Brain microvascular endothelial cell (primary cell): ENCODE data around the gene AGBL1.

ENCODE experiments used
- DNase-seq: peaks from one replicate; pipeline ENCODE4 v3.0.0-alpha.2; 2020
- H3K27ac ChIP-seq: fragments of 250-450 bp; sonication (Bioruptor Pico); 2 replicates; pipeline ENCODE4 v1.5.1; 2020; ENCODE audit warnings: mild to moderate bottlenecking, moderate library complexity
- H3K27me3 ChIP-seq: fragments of 250-450 bp; sonication (Bioruptor Pico); replicated peaks from 2 replicates; pipeline ENCODE4 v1.5.1; 2020; ENCODE audit warnings: mild to moderate bottlenecking
- H3K36me3 ChIP-seq: fragments of 250-450 bp; sonication (Bioruptor Pico); replicated peaks from 2 replicates; pipeline ENCODE4 v1.5.1; 2020; ENCODE audit warnings: mild to moderate bottlenecking
- H3K4me3 ChIP-seq: 2 replicates; pipeline ENCODE4 v1.5.1; 2011; ENCODE audit warnings: low read depth, mild to moderate bottlenecking, control low read depth, low read length, moderate library complexity
- CTCF ChIP-seq: IDR thresholded peaks from 2 replicates; pipeline ENCODE4 v1.5.1; 2011; ENCODE audit warnings: low read depth, mild to moderate bottlenecking, moderate library complexity, low read length, control low read depth, inconsistent platforms; ENCODE audit errors: missing control alignments
- in situ Hi-C: cut with HindIII; loops from 2 replicates; pipeline ENCODE4 v1.10.0; 2017; ENCODE audit warnings: low sequenced_read_pairs, low pct_ligation_motif_present

Gene AGBL1

DNA sequence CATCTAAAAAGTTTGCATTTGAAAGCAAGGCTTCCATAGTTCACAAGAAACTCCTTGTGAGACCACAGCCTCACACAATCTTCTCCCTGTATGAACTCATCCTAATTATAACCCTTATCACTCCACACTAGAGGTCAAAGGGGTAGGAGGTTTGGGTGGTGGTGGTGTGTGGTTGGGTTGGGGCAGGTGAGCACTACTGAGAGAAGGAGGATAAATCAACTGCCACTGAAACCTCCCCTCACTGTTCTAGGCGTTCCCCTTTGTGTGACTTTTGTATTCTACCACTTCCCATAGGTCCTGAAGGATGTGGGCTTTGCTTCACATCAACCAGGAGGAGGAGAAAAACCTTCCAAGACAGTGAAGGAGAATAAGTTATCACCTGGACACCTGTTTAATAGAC lies 6.4 kb upstream of the AGBL1 start:
- H3K27me3 ChIP-seq: no peaks in the 10 kb centered on the region
- no peaks in the 10 kb centered on the region for H3K36me3 ChIP-seq
- no peak overlapping the region for H3K4me3 ChIP-seq
- in situ Hi-C loops: no loop called here
- DNase-seq: no peak
- H3K27ac ChIP-seq: no peak overlapping the region
- no peak for TF ChIP-seq CTCF

- no peak for TF ChIP-seq CTCF
- no peak for DNase-seq
- H3K27ac ChIP-seq: no peak overlapping the region
- no peaks in the 10 kb centered on the region for H3K27me3 ChIP-seq
- no peak overlapping the region for H3K4me3 ChIP-seq
- in situ Hi-C loops: no loop called here
- H3K36me3 ChIP-seq: no peaks in the 10 kb centered on the region
Observed at GRCh38 chr15:86076468-86076867, 3.2 kb upstream of the AGBL1 start.

DNA sequence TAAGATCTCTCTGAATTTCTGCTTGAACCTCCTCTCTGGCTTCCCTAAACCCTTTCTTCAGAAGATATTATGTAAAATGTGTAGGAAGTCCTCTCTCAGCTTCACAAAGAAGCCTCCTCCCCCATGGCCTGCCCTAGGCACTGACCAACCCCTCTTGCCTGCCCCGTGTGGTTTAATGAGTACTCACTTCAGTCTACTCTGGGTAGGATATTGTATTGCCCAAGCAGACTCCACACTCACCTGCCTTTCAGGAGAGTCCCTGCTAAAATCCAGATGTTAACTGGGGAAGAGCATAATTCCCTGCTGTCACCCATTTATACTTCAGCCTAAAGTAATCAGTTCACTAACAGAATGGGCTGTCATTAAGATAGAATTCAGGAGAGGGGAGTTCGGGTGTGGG lies 2.6 kb upstream of the AGBL1 start:
- no peak overlapping the region for H3K27ac ChIP-seq
- DNase-seq: no peak
- H3K4me3 ChIP-seq: no peak overlapping the region
- in situ Hi-C loops: no loop called here
- no peaks in the 10 kb centered on the region for H3K27me3 ChIP-seq
- H3K36me3 ChIP-seq: no peaks in the 10 kb centered on the region
- TF ChIP-seq CTCF: no peak

GRCh38 chr15:86080302-86080701 lies 631 bp downstream of the AGBL1 start:
- in situ Hi-C loops: no loop called here
- H3K27me3 ChIP-seq: no peaks in the 10 kb centered on the region
- H3K4me3 ChIP-seq: no peak overlapping the region
- H3K27ac ChIP-seq: no peak overlapping the region
- no peaks in the 10 kb centered on the region for H3K36me3 ChIP-seq
- no peak for DNase-seq
- TF ChIP-seq CTCF: no peak

GRCh38 chr15:86082619-86083380 lies 3.1 kb downstream of the AGBL1 start:
- Histone ChIP-seq H3K4me3 (no peak overlapping the region), H3K36me3 (no peaks in the 10 kb centered on the region), H3K27ac (no peak overlapping the region), H3K27me3 (no peaks in the 10 kb centered on the region)
- DNase-seq: no peak
- in situ Hi-C loops: no loop called here
- no peak for TF ChIP-seq CTCF

DNA sequence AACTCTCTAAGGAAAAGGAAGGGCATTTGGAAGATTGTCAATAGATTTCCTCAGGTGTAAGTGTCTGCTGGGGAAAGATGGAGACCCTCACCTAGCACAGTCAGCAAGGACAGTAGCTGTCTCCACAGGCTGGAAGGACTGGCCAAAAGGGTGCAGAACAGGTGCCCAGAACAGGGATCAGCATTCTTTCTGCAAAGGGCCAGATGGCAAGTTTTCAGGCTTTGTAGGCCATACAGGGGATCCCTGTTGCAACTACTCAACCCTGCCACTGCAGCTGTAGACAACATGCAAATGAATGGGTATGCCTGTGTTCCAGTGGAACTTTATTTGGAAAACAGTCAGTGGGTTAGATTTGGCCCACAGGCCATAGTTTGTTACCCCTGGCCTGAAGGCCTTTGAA lies 8.1 kb downstream of the AGBL1 start:
- no peak for DNase-seq
- no peaks in the 10 kb centered on the region for H3K36me3 ChIP-seq
- no peaks in the 10 kb centered on the region for H3K27me3 ChIP-seq
- no peak overlapping the region for H3K27ac ChIP-seq
- no peak overlapping the region for H3K4me3 ChIP-seq
- TF ChIP-seq CTCF: no peak
- in situ Hi-C loops: no loop called here
